A549 (cell line): ENCODE data around the gene RRAS2.

Experiments
- CHD2 ChIP-seq: fragments of 150-350 bp; IDR thresholded peaks from 2 replicates; pipeline ENCODE4 v1.6.1; 2014; ENCODE audit warnings: low read length; ENCODE audit not compliant: partially characterized antibody
- NR3C1 ChIP-seq: fragments of >200 bp; sonication (Bioruptor Twin); formaldehyde crosslinking; IDR thresholded peaks from 3 replicates; pipeline ENCODE4 v1.6.1; 2017
- TFCP2L1 ChIP-seq: fragments of 250-450 bp; sonication (Bioruptor Pico); IDR thresholded peaks from 2 replicates; pipeline ENCODE4 v1.5.0; 2021; ENCODE audit warnings: mild to moderate bottlenecking
- TF ChIP-seq, protein P1 (sequence below): fragments of >200 bp; sonication (Bioruptor Twin); formaldehyde crosslinking; IDR thresholded peaks from 3 replicates; pipeline ENCODE4 v1.5.1; 2016
- TF ChIP-seq, protein P2 (sequence below): fragments of 150-350 bp; IDR thresholded peaks from 2 replicates; pipeline ENCODE4 v1.6.1; 2014; ENCODE audit warnings: low read depth, mild to moderate bottlenecking, low read length

GRCh38 chr11:14242733-14243132, 116.2 kb downstream of the RRAS2 start:
- TF ChIP-seq, protein P1, sequence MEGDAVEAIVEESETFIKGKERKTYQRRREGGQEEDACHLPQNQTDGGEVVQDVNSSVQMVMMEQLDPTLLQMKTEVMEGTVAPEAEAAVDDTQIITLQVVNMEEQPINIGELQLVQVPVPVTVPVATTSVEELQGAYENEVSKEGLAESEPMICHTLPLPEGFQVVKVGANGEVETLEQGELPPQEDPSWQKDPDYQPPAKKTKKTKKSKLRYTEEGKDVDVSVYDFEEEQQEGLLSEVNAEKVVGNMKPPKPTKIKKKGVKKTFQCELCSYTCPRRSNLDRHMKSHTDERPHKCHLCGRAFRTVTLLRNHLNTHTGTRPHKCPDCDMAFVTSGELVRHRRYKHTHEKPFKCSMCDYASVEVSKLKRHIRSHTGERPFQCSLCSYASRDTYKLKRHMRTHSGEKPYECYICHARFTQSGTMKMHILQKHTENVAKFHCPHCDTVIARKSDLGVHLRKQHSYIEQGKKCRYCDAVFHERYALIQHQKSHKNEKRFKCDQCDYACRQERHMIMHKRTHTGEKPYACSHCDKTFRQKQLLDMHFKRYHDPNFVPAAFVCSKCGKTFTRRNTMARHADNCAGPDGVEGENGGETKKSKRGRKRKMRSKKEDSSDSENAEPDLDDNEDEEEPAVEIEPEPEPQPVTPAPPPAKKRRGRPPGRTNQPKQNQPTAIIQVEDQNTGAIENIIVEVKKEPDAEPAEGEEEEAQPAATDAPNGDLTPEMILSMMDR, result no peak
- TF ChIP-seq NR3C1 (no peak), TFCP2L1 (CRISPR knock-in tag) (no peak), CHD2 (no peak)
- TF ChIP-seq, protein P2, sequence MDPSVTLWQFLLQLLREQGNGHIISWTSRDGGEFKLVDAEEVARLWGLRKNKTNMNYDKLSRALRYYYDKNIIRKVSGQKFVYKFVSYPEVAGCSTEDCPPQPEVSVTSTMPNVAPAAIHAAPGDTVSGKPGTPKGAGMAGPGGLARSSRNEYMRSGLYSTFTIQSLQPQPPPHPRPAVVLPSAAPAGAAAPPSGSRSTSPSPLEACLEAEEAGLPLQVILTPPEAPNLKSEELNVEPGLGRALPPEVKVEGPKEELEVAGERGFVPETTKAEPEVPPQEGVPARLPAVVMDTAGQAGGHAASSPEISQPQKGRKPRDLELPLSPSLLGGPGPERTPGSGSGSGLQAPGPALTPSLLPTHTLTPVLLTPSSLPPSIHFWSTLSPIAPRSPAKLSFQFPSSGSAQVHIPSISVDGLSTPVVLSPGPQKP, result no peak
